Heart left ventricle (tissue), 13 donors: ENCODE measurements around the gene DEUP1.

Source experiments
- POLR2A ChIP-seq, 2 donors: fragments of 450-650 bp; IDR thresholded peaks; one replicate each; pipeline ENCODE4 v1.6.1; 2017; ENCODE audit warnings: antibody characterized with exemption in 2 of 2, mild to moderate bottlenecking in 2 of 2, moderate library complexity in 2 of 2
- TF ChIP-seq, protein P1 (sequence below), 12 donors: fragments of 200-600 bp; sonication (generic) in 4 of 12; IDR thresholded peaks; one replicate each; pipeline versions ENCODE4 v1.5.0 to v1.8.0; 2018 to 2022; ENCODE audit warnings: antibody characterized with exemption in 12 of 12, mild to moderate bottlenecking in 5 of 12
- donor health status: ischemic (EF 13 %, LVEDD 7.1; RV severe dilation, severe dysfunction).
- donor health status: DM: no; HTN: yes; CAD: no.
- donor health status: DM: no; HTN: no; CAD: no.
- donor health status: ischemic (EF 25% LVEDD 6.9; RV normal size, moderate dysfunction).
- donor health status: ischemic (EF 25% LVEDD 5.7; RV mildly dilated, moderate dysfunction).
- donor health status: ischemic (EF 35%, LVEDD 5.7; RV mildly dilated, moderate dysfunction).
- donor health status: nonischemic (EF 11% LVEDD 7.7; RV severe dilation, severe dysfunction).
- donor health status: DM: yes; HTN: yes; CAD: no.
- donor health status: PGD.
- donor health status: ischemic (EF 29% LVEDD 5.4; RV normal size, mild dysfunction).
- donor health status: nonischemic (EF 23%, LVEDD 6.1; RV moderate dilation, normal function).

- TF ChIP-seq, protein P1, sequence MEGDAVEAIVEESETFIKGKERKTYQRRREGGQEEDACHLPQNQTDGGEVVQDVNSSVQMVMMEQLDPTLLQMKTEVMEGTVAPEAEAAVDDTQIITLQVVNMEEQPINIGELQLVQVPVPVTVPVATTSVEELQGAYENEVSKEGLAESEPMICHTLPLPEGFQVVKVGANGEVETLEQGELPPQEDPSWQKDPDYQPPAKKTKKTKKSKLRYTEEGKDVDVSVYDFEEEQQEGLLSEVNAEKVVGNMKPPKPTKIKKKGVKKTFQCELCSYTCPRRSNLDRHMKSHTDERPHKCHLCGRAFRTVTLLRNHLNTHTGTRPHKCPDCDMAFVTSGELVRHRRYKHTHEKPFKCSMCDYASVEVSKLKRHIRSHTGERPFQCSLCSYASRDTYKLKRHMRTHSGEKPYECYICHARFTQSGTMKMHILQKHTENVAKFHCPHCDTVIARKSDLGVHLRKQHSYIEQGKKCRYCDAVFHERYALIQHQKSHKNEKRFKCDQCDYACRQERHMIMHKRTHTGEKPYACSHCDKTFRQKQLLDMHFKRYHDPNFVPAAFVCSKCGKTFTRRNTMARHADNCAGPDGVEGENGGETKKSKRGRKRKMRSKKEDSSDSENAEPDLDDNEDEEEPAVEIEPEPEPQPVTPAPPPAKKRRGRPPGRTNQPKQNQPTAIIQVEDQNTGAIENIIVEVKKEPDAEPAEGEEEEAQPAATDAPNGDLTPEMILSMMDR (IDR thresholded peaks at IDR 0.05): no peak
- no peak for TF ChIP-seq POLR2A (IDR thresholded peaks at IDR 0.05)
These were observed 150.2 kb downstream of the DEUP1 start for GRCh38 chr11:93480756-93481155.
